ENCODE data around the gene AXL.
"Not testable (repeated sequence)": the region's sequence is repeated elsewhere in the genome, so short reads cannot be mapped to it uniquely, and the experiment has no call there.

DNA sequence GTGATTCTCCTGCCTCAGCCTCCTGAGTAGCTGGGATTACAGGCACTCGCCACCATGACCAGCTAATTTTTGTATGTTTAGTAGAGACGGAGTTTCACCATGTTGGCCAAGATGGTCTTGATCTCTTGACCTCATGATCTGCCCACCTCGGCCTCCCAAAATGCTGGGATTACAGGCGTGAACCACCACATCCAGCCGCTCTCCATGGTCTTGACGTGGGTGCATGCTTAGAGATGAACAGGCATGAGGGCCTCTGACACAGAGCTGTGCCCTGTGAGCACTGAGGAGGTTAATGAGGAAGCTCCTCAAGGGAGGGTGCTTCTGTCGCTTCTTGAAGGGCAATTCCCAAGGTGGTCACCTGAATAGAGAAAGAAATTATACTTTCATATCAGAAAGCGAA, 70.8 kb downstream of the AXL start:
- TF ChIP-seq, protein P1, sequence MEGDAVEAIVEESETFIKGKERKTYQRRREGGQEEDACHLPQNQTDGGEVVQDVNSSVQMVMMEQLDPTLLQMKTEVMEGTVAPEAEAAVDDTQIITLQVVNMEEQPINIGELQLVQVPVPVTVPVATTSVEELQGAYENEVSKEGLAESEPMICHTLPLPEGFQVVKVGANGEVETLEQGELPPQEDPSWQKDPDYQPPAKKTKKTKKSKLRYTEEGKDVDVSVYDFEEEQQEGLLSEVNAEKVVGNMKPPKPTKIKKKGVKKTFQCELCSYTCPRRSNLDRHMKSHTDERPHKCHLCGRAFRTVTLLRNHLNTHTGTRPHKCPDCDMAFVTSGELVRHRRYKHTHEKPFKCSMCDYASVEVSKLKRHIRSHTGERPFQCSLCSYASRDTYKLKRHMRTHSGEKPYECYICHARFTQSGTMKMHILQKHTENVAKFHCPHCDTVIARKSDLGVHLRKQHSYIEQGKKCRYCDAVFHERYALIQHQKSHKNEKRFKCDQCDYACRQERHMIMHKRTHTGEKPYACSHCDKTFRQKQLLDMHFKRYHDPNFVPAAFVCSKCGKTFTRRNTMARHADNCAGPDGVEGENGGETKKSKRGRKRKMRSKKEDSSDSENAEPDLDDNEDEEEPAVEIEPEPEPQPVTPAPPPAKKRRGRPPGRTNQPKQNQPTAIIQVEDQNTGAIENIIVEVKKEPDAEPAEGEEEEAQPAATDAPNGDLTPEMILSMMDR (IDR thresholded peaks at IDR 0.05; ENCODE audit: borderline replicate concordance, extremely low read depth, low read length, poor library complexity, severe bottlenecking): not testable (repeated sequence)
- not testable (repeated sequence) for TF ChIP-seq EZH2 (IDR thresholded peaks at IDR 0.05; ENCODE audit: borderline replicate concordance, low read depth, low read length, severe bottlenecking)
